ENCODE measurements around the gene ATP6V1B1. TPM values are rescaled to one million over a fixed set of nuclear protein-coding genes. Genes with fewer than 3 reads are reported as not detected.

Gene ATP6V1B1
- total and polyA plus RNA-seq, 7 donors, result 0.16 to 1.9 (median 0.66) TPM; not detected in 4

DNA sequence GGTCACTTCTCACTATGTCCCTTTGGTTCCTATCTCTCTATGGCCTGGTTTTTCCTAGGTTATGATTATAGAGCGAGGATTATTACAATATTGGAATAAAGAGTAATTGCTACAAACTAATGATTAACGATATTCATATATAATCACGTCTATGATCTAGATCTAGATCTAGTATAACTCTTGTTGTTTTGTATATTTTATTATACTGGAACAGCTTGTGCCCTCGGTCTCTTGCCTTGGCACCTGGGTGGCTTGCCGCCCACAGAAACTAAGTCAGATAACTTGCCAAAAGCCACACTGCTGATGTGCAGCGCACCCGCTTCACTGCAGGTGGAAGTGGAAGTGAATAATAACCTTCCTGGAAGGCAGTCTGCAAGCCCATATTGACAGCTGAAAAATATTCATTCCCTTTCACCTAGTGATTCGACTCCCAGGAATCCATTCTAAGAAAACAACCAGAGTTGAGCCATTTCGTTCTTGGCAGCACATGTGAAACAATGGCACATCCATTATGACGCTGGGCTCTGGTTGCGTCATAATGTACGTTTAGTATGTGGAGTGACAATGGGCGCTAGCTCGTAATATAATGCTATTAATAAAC is 42.0 kb downstream of the ATP6V1B1 start:
- Histone ChIP-seq H3K4me1 (peaks cover 0 to 25% (median 22%) of the 10 kb centered on the region in 4 donors), H3K9me3 (no peaks in the 10 kb centered on the region), H3K27ac (peak overlapping the region; percentile 83 to 94 (median 88)), H3K27me3 (no peaks in the 10 kb centered on the region), H3K4me3 (peak overlapping the region; percentile 53 to 69 (median 62)), H3K36me3 (no peaks in the 10 kb centered on the region)
- TF ChIP-seq, protein P1, sequence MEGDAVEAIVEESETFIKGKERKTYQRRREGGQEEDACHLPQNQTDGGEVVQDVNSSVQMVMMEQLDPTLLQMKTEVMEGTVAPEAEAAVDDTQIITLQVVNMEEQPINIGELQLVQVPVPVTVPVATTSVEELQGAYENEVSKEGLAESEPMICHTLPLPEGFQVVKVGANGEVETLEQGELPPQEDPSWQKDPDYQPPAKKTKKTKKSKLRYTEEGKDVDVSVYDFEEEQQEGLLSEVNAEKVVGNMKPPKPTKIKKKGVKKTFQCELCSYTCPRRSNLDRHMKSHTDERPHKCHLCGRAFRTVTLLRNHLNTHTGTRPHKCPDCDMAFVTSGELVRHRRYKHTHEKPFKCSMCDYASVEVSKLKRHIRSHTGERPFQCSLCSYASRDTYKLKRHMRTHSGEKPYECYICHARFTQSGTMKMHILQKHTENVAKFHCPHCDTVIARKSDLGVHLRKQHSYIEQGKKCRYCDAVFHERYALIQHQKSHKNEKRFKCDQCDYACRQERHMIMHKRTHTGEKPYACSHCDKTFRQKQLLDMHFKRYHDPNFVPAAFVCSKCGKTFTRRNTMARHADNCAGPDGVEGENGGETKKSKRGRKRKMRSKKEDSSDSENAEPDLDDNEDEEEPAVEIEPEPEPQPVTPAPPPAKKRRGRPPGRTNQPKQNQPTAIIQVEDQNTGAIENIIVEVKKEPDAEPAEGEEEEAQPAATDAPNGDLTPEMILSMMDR (IDR thresholded peaks at IDR 0.05), result no peak
- TF ChIP-seq POLR2A (IDR thresholded peaks at IDR 0.05) (no peak), POLR2AphosphoS5 (IDR thresholded peaks at IDR 0.05) (peak in 3 of 4 donors; percentile 37 to 59 (median 58)), EP300 (IDR thresholded peaks at IDR 0.05) (no peak)
- 15 to 23% methylated on average over 14 of the region's 14 CpGs for whole genome bisulfite sequencing, 2 donors
- intact Hi-C loops (cut with DNase I), result loop anchor here (2.0 to 5.0 kb wide), 3 partner anchors 13 to 155 kb away; partner anchors contain the start of genes MCEE, MPHOSPH10 and NAGK
- peak; percentile 81 for DNase-seq

DNA sequence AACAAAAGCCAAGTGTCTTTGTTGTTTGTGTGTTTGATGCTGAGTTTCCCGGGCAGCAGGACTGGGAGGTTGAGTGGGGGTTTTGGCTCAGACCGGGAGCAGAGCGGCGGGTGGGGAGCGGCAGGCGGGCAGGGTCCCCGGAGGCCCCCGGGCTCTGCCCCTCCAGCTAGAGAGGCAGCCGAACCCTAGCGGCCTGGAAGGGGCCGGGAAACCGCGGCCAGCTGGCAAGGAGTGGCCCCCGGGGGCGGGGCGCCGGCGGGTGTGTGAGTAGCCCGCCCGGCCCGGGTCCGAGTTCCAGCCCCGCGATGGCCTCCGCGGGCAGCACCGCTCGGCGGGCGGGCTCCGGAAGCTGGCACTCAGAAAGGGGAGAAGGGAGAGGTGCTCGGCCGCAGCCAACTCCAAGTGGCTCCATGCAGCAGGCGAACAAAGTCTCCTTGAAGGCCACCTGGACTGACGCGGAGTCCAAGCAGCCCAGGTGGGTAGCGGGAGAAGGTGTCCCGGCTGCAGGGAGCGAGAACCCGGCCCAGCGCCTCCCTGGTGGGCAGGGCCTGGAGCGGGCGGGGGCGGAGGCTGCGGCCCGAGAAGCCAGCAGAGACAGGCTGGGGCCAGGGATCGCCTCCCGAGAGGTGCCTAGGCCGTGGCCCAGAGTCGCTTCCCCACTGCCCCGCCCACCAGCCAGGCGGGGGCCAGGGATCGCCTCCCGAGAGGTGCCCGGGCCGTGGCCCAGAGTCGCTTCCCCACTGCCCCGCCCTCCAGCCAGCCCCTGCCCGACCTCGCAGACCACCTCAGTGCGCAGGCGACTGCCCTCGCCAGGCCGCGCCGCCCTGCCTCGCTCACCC is 42.9 kb downstream of the ATP6V1B1 start, which contains the start of gene ANKRD53:
TSS of gene ANKRD53 (plus strand) at position 290 of the 839 bp plus-strand sequence. CDS start at position 306, 16 bp downstream.
- H3K27me3 ChIP-seq, result no peaks in the 10 kb centered on the region
- peak within 1 kb of the TSS; percentile 83 to 94 (median 88) for H3K27ac ChIP-seq
- peak; percentile 80 for DNase-seq
- intact Hi-C loops (cut with DNase I), result loop anchor here (2.0 to 5.0 kb wide), 3 partner anchors 14 to 154 kb away; partner anchors contain the start of genes MCEE, MPHOSPH10 and NAGK
- peaks cover 0 to 25% (median 22%) of the 10 kb centered on the region in 4 donors for H3K4me1 ChIP-seq
- WGBS, 2 donors, result 8 to 12% methylated on average over 67 of the region's 67 CpGs
- TF ChIP-seq, protein P1 (IDR thresholded peaks at IDR 0.05), result no peak
- peak in 1 of 4 donors; percentile 26 for TF ChIP-seq POLR2AphosphoS5 (IDR thresholded peaks at IDR 0.05)
- TF ChIP-seq POLR2A (IDR thresholded peaks at IDR 0.05), result no peak
- TF ChIP-seq EP300 (IDR thresholded peaks at IDR 0.05), result no peak
- no peaks in the 10 kb centered on the region for H3K9me3 ChIP-seq
- H3K4me3 ChIP-seq, result peak within 1 kb of the TSS; percentile 53 to 69 (median 62)
- no peaks in the 10 kb centered on the region for H3K36me3 ChIP-seq

DNA sequence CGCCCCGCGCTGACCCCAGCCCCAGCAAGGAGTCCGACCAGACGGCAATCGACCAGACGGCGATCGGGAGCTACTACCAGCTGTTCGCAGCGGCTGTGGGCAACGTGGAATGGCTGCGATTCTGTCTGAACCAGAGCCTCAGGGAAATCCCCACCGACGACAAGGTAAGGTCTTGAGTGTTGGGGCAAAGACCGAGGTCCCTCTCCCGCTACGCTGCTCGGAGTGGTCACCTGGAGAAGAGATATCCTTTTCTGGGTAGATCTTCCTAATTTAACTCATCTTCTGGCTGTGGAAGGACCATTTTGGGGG is 43.4 kb downstream of the ATP6V1B1 start:
- intact Hi-C loops (cut with DNase I), result loop anchor here (2.0 to 5.0 kb wide), 3 partner anchors 14 to 153 kb away; partner anchors contain the start of genes MCEE, MPHOSPH10 and NAGK
- H3K9me3 ChIP-seq, result no peaks in the 10 kb centered on the region
- no peak for DNase-seq
- H3K4me3 ChIP-seq, result peak overlapping the region; percentile 53 to 69 (median 60)
- H3K4me1 ChIP-seq, result peaks cover 0 to 25% (median 22%) of the 10 kb centered on the region in 4 donors
- TF ChIP-seq, protein P1 (IDR thresholded peaks at IDR 0.05), result no peak
- TF ChIP-seq EP300 (IDR thresholded peaks at IDR 0.05), result no peak
- no peak for TF ChIP-seq POLR2A (IDR thresholded peaks at IDR 0.05)
- no peak for TF ChIP-seq POLR2AphosphoS5 (IDR thresholded peaks at IDR 0.05)
- H3K27me3 ChIP-seq, result no peaks in the 10 kb centered on the region
- 45 to 66% methylated on average over 19 of the region's 19 CpGs for WGBS, 2 donors
- H3K27ac ChIP-seq, result peak overlapping the region; percentile 83 to 94 (median 88)
- H3K36me3 ChIP-seq, result no peaks in the 10 kb centered on the region

DNA sequence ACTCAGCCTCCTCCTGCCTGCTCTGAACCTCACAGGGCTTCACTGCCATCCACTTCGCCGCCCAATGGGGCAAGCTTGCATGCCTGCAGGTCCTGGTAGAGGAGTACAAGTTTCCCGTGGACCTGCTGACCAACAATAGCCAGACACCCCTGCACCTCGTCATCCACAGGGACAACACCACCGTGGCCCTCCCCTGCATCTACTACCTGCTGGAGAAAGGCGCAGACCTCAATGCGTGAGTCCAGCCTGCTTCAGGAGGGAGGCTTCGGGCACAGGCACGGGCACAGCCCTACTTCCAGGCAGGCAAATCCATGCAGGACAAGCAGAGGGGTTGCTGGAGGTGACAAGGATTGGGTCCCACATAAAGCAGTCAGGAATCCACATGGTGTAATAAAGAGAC is 43.9 kb downstream of the ATP6V1B1 start:
- peak; percentile 66 for DNase-seq
- Histone ChIP-seq H3K4me3 (no peak overlapping the region), H3K27me3 (no peaks in the 10 kb centered on the region), H3K27ac (peak overlapping the region; percentile 83 to 94 (median 88)), H3K36me3 (no peaks in the 10 kb centered on the region), H3K9me3 (no peaks in the 10 kb centered on the region), H3K4me1 (peaks cover 0 to 26% (median 23%) of the 10 kb centered on the region in 4 donors)
- 93 to 94% methylated on average over 9 of the region's 9 CpGs for WGBS, 2 donors
- no peak for TF ChIP-seq POLR2A (IDR thresholded peaks at IDR 0.05)
- TF ChIP-seq, protein P1 (IDR thresholded peaks at IDR 0.05), result no peak
- TF ChIP-seq POLR2AphosphoS5 (IDR thresholded peaks at IDR 0.05), result no peak
- TF ChIP-seq EP300 (IDR thresholded peaks at IDR 0.05), result no peak
- intact Hi-C loops (cut with DNase I), result loop anchor here (2.0 to 5.0 kb wide), 4 partner anchors 15 to 153 kb away; partner anchors contain the start of genes MCEE, MPHOSPH10, NAGK and TEX261

Data from sigmoid colon (tissue), 7 donors.